Erythroblast (primary cell): ENCODE measurements around the gene NRG3.

Experiments used
- GATA1 ChIP-seq: IDR thresholded peaks from 2 replicates; pipeline ENCODE4 v1.6.1; 2011; ENCODE audit warnings: low read depth, mild to moderate bottlenecking, control low read depth, low read length, moderate library complexity
- POLR2A ChIP-seq: IDR thresholded peaks from 2 replicates; pipeline ENCODE4 v1.6.1; 2011; ENCODE audit warnings: mild to moderate bottlenecking, low read length

GRCh38 chr10:81894616-81895015, 19.6 kb downstream of the NRG3 start:
- TF ChIP-seq POLR2A (no peak), GATA1 (no peak)
